Mucosa of stomach (tissue), 1 donor: ENCODE results near the gene RAMP1.

Experiments used
- H3K27me3 ChIP-seq: one replicate; pipeline ENCODE4 v1.7.0; 2013; ENCODE audit warnings: mild to moderate bottlenecking, low read length; ENCODE audit not compliant: control insufficient read depth, insufficient read depth
- H3K36me3 ChIP-seq: one replicate; pipeline ENCODE4 v1.7.0; 2013; ENCODE audit warnings: low read length; ENCODE audit not compliant: control insufficient read depth, insufficient read depth
- H3K4me1 ChIP-seq: one replicate; pipeline ENCODE4 v1.7.0; 2013; ENCODE audit warnings: mild to moderate bottlenecking, low read length; ENCODE audit not compliant: control insufficient read depth, insufficient read depth
- H3K4me3 ChIP-seq: one replicate; pipeline ENCODE4 v1.7.0; 2013; ENCODE audit warnings: low read length
- H3K9ac ChIP-seq: one replicate; pipeline ENCODE4 v1.7.0; 2013; ENCODE audit warnings: mild to moderate bottlenecking, low read length, moderate library complexity
- H3K9me3 ChIP-seq: one replicate; pipeline ENCODE4 v1.7.0; 2013; ENCODE audit warnings: mild to moderate bottlenecking, low read length, moderate library complexity; ENCODE audit not compliant: control insufficient read depth
- donor health status: Pancreatic carcinoma.

The RAMP1 gene

GRCh38 chr2:237859533-237860272 is at the start of gene RAMP1:
Gene RAMP1 (plus strand): TSS chr2:237859623. CDS start chr2:237859676, 53 bp downstream.
- peak within 1 kb of the TSS; percentile 33 for H3K9ac ChIP-seq
- no peaks in the 10 kb centered on the region for H3K36me3 ChIP-seq
- peak within 1 kb of the TSS; percentile 17 for H3K4me3 ChIP-seq
- peaks cover 5% of the 10 kb centered on the region for H3K27me3 ChIP-seq
- H3K4me1 ChIP-seq: peaks cover 33% of the 10 kb centered on the region
- no peaks in the 10 kb centered on the region for H3K9me3 ChIP-seq

GRCh38 chr2:237815637-237816036 is 43.8 kb upstream of the RAMP1 start:
- Histone ChIP-seq H3K9ac (no peak overlapping the region), H3K36me3 (no peaks in the 10 kb centered on the region), H3K4me1 (no peaks in the 10 kb centered on the region), H3K4me3 (no peak overlapping the region), H3K9me3 (no peaks in the 10 kb centered on the region), H3K27me3 (no peaks in the 10 kb centered on the region)

DNA sequence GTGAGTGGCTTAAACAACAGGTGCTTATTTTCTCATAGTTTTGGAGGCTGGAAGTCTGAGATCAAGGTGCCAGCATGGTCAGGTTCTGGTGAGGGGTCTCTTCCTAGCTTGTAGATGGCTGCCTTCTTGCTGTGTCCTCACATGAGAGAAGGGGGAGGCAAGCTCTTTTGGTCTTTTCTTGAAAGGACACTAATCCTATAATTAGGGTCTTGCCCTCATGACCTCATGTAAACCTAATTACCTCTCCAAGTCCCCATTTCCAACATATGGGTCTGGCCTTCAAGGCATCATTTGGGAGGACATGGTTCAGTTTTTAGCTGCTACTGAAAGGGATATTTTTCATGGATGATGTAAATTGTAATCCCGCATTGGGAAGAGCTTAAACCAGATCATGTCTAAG is 42.9 kb upstream of the RAMP1 start:
- Histone ChIP-seq H3K9me3 (no peaks in the 10 kb centered on the region), H3K4me1 (no peaks in the 10 kb centered on the region), H3K36me3 (no peaks in the 10 kb centered on the region), H3K4me3 (no peak overlapping the region), H3K9ac (no peak overlapping the region), H3K27me3 (no peaks in the 10 kb centered on the region)

DNA sequence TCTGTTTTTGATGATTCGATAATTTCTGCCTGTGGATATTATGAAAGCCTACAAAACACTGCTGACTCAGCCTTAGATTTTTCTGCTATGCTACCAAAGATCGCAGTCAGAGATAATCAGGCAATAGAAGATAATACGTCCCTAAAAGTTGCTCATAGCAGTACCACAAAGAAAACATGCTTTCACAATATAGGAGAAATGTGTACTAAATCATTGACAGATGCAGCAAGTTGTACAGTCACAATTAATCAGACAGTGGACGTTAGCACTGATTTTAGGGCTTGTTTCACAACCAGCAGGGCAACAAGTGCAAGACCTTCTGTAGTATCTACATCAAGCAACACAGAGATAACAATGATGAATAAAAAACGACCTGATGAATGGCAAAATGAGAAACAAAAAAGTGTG is 41.4 kb upstream of the RAMP1 start:
- Histone ChIP-seq H3K9ac (no peak overlapping the region), H3K4me3 (no peak overlapping the region), H3K9me3 (no peaks in the 10 kb centered on the region), H3K27me3 (no peaks in the 10 kb centered on the region), H3K4me1 (no peaks in the 10 kb centered on the region), H3K36me3 (no peaks in the 10 kb centered on the region)

DNA sequence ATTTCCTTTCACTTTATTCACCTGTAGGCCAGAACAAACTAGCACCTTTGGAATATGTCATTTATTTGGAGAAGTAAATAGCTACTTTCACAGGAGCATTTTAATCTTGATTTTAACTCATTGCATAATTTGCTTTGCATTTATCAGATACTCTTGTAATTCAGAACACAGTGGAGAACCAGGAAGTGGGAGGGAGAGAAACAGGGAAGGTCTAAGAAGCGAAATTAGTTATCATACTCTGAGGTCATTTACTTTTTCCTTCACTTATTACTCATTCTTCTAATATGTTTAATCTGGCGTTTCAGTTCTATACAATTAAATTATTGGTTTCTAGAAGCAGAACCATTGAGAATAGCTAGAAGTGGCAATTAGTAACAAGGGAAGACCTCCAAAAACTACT is 40.2 kb upstream of the RAMP1 start:
- H3K9ac ChIP-seq: no peak overlapping the region
- no peak overlapping the region for H3K4me3 ChIP-seq
- no peaks in the 10 kb centered on the region for H3K27me3 ChIP-seq
- H3K9me3 ChIP-seq: no peaks in the 10 kb centered on the region
- H3K36me3 ChIP-seq: no peaks in the 10 kb centered on the region
- H3K4me1 ChIP-seq: no peaks in the 10 kb centered on the region

DNA sequence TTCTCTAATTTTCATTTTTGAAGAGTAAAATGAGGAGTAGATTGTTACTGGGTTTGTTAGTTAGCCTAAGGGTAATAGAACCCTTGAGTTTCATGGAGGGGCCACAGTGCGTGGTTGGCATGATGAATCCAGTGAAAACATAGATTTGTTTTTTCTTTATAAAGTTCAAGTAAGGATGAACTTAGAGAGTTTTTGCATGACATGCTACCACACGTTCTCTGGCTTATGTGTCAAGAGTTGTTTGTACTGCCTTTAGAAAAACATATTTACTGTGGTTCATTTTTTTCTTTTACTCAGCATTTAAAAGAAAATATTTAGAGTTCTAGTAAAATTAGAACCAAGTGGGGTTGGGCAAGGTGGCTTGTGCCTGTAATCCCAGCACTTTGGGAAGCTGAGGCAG is 39.0 kb upstream of the RAMP1 start:
- H3K9me3 ChIP-seq: no peaks in the 10 kb centered on the region
- no peaks in the 10 kb centered on the region for H3K27me3 ChIP-seq
- no peak overlapping the region for H3K4me3 ChIP-seq
- no peaks in the 10 kb centered on the region for H3K4me1 ChIP-seq
- H3K36me3 ChIP-seq: no peaks in the 10 kb centered on the region
- H3K9ac ChIP-seq: no peak overlapping the region

DNA sequence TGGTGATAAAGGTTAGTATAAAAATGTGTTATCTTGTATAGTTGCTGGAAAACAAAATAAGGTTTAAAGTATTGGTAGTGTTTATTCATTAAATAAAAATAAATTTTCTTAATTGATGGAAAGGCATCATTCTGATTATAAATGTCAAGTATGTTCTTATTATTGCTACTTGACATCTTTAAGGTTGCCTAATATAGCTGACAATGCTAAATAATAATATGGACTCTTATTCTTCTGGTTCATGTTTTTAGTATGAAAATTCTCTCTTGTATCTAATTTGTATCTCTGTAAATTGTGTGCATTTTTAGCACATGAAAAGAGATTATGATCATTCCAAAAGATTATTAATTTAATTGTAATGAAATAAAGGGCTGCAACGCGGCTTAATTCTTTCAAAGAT is 35.9 kb upstream of the RAMP1 start:
- Histone ChIP-seq H3K9me3 (no peaks in the 10 kb centered on the region), H3K9ac (no peak overlapping the region), H3K4me3 (no peak overlapping the region), H3K36me3 (no peaks in the 10 kb centered on the region), H3K27me3 (no peaks in the 10 kb centered on the region), H3K4me1 (no peaks in the 10 kb centered on the region)

GRCh38 chr2:237824085-237824484 is 35.3 kb upstream of the RAMP1 start:
- no peaks in the 10 kb centered on the region for H3K9me3 ChIP-seq
- H3K9ac ChIP-seq: no peak overlapping the region
- H3K36me3 ChIP-seq: no peaks in the 10 kb centered on the region
- H3K27me3 ChIP-seq: no peaks in the 10 kb centered on the region
- no peaks in the 10 kb centered on the region for H3K4me1 ChIP-seq
- no peak overlapping the region for H3K4me3 ChIP-seq

- H3K4me3 ChIP-seq: no peak overlapping the region
- no peaks in the 10 kb centered on the region for H3K36me3 ChIP-seq
- no peaks in the 10 kb centered on the region for H3K4me1 ChIP-seq
- no peak overlapping the region for H3K9ac ChIP-seq
- no peaks in the 10 kb centered on the region for H3K27me3 ChIP-seq
- H3K9me3 ChIP-seq: no peaks in the 10 kb centered on the region
These were observed 31.9 kb upstream of the RAMP1 start for GRCh38 chr2:237827421-237827987.

GRCh38 chr2:237830522-237830921 is 28.9 kb upstream of the RAMP1 start:
- H3K4me1 ChIP-seq: no peaks in the 10 kb centered on the region
- no peaks in the 10 kb centered on the region for H3K36me3 ChIP-seq
- no peak overlapping the region for H3K4me3 ChIP-seq
- H3K9ac ChIP-seq: no peak overlapping the region
- H3K9me3 ChIP-seq: no peaks in the 10 kb centered on the region
- no peaks in the 10 kb centered on the region for H3K27me3 ChIP-seq

DNA sequence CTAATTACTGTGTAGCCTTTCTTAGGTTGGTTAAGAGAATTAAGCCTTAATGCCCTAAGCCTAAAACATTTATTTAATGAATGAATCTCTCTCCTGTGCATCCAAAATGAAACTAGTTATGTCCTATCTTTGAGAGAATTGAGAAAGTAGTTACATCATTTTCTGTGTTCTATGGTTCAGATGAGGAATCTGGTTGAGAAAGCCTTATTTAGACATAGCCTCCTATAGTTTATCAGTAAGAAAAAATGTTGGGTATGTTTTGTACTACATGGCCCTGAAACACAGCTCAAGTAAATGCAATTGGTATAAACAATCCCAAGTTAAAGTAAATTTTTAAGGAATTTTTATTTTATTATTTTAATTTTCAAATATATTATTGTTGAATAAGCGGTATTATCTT is 25.9 kb upstream of the RAMP1 start:
- Histone ChIP-seq H3K4me1 (no peaks in the 10 kb centered on the region), H3K36me3 (no peaks in the 10 kb centered on the region), H3K9me3 (no peaks in the 10 kb centered on the region), H3K9ac (no peak overlapping the region), H3K27me3 (no peaks in the 10 kb centered on the region), H3K4me3 (no peak overlapping the region)

GRCh38 chr2:237835372-237835771 is 24.1 kb upstream of the RAMP1 start:
- H3K9ac ChIP-seq: no peak overlapping the region
- no peaks in the 10 kb centered on the region for H3K4me1 ChIP-seq
- no peaks in the 10 kb centered on the region for H3K27me3 ChIP-seq
- no peak overlapping the region for H3K4me3 ChIP-seq
- H3K36me3 ChIP-seq: no peaks in the 10 kb centered on the region
- H3K9me3 ChIP-seq: no peaks in the 10 kb centered on the region
